Measurements from ENCODE around the gene TEDDM1. TPM values are rescaled to one million over a fixed set of nuclear protein-coding genes. Genes with fewer than 3 reads are reported as not detected.
"Not testable (repeated sequence)": the region's sequence is repeated elsewhere in the genome, so short reads cannot be mapped to it uniquely, and the experiment has no call there.

The TEDDM1 gene
- total RNA-seq, 4 donors from 2014 or later: not detected

DNA sequence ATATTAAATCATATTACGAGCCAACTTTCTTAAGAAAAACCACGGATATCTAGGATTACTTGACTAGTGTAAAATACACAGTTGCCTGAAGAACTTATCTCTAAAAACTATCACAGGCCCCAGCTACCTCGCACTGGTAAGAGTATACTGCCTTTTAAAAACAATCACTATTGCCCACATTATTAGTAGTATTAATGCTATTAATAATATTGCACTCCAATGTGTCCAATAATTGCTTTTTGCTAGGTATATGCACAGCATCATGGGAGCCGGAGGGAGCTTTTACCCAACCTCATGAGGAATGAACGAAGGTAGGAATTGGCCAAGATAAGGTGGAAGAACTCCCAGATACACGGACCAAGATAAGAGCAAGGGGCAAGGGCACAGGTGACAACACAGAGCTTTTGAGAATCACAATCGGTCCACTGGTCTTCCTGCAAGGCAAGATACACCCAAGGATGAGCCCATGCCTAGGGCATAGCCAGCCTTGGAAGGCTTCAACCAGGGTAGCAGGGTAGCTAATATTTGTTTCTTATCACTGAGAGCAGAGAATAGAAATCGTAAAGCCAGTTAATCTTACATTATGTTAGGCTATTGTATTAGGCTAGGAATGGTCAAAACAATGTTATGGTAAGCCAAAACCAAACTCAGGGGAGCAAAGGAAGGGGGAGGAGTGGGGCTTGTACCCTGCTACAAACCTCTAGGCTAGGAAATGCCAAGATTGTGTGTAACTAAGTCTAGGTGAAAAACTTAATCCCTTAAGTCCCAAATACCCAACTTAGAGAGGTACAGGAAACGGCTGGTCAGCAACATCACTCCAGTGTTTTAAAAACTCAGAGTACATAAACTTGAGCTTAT, 18.3 kb downstream of the TEDDM1 start:
- Histone ChIP-seq H3K27ac (no peak overlapping the region), H3K4me3 (no peak overlapping the region), H3K4me1 (no peaks in the 10 kb centered on the region), H3K9me3 (no peaks in the 10 kb centered on the region), H3K36me3 (no peaks in the 10 kb centered on the region), H3K27me3 (no peaks in the 10 kb centered on the region)
- TF ChIP-seq CTCF (IDR thresholded peaks at IDR 0.05): no peak
- TF ChIP-seq POLR2A (IDR thresholded peaks at IDR 0.05): no peak
- intact Hi-C loops (cut with DNase I; ENCODE audit: low total_unique reads): no loop called here
- DNase-seq: no peak

- H3K4me1 ChIP-seq: no peaks in the 10 kb centered on the region
- no peak overlapping the region for H3K4me3 ChIP-seq
- no peaks in the 10 kb centered on the region for H3K9me3 ChIP-seq
- H3K27ac ChIP-seq: no peak overlapping the region
- DNase-seq: no peak
- TF ChIP-seq POLR2A (IDR thresholded peaks at IDR 0.05): no peak
- TF ChIP-seq CTCF (IDR thresholded peaks at IDR 0.05): no peak
- H3K27me3 ChIP-seq: no peaks in the 10 kb centered on the region
- intact Hi-C loops (cut with DNase I; ENCODE audit: low total_unique reads): no loop called here
- no peaks in the 10 kb centered on the region for H3K36me3 ChIP-seq
Observed at GRCh38 chr1:182380199-182380598, 20.3 kb downstream of the TEDDM1 start.

GRCh38 chr1:182379781-182380180, 20.7 kb downstream of the TEDDM1 start:
- H3K9me3 ChIP-seq; DNase-seq; H3K4me1 ChIP-seq; intact Hi-C loops (cut with DNase I; ENCODE audit: low total_unique reads); H3K36me3 ChIP-seq; H3K27me3 ChIP-seq; H3K27ac ChIP-seq; H3K4me3 ChIP-seq: not testable (repeated sequence)

DNA sequence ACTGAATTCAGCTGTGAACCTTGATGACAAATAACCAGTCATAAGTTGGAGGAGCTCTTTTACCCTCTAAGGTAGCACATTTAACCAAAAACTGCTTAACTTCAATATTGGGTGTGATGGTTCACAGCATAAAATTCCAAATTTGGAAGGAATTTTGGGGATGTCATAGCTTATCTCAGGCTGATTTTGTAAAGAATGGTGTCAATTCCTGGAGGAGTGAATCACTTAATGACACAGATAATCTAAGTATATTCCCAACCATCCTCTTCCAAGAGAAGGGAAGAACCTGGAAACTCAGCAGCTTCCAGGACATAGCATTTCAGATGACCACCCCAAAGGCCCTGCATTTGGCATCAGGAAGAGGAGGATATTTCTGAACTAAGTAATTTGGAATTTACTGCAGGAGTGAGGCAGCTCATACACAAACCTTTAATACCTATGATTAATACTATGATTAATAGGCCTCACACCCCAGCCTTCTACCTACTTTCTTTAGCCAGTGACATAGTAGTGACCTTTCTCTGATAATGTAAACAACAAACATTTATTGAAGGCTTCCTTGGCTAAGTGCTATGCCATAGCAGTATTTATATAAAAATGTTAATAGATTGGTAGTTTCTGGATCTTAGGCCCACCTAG, 23.4 kb downstream of the TEDDM1 start:
- intact Hi-C loops (cut with DNase I; ENCODE audit: low total_unique reads): no loop called here
- Histone ChIP-seq H3K9me3 (no peaks in the 10 kb centered on the region), H3K27ac (peak overlapping the region in 1 of 2 donors; percentile 4)

DNA sequence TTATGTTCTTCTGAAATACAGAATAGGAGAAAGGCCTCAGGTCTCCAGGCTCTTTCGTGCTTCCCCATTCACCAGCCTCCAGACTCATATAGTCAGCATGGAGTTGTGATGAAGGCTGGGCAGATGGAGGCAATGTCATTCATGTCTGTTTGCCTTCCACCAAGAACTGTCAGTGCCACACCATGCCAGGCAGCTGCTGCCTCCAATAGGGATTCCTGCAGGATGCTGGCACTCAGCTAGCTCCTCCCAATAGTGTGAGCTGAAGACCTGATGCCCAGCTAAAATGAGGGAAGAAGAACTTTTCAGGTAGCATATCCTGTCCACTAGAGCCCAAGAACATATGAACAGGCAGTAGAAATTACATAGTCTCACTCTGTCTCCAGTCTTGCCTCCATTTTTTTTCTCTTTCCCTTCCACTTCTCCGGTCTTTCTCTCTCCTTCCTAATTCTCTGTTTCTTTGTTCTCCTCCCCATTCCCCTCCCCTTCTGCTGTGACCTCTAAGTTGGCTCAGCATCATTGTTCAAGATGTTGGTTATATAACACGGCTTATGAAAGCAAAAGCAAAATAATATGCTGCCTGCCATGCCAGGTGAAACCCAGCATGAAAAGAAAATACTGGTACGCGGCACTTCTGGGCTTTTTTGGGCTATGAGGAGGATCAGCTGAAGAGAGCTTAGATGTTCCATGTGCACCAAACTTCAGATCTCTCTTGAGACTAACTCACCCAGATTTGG, 26.2 kb downstream of the TEDDM1 start:
- intact Hi-C loops (cut with DNase I; ENCODE audit: low total_unique reads): no loop called here
- H3K4me1 ChIP-seq: no peaks in the 10 kb centered on the region
- H3K27me3 ChIP-seq: no peaks in the 10 kb centered on the region
- no peaks in the 10 kb centered on the region for H3K36me3 ChIP-seq
- H3K9me3 ChIP-seq: no peaks in the 10 kb centered on the region
- H3K4me3 ChIP-seq: no peak overlapping the region
- DNase-seq: no peak
- TF ChIP-seq POLR2A (IDR thresholded peaks at IDR 0.05) (no peak), CTCF (IDR thresholded peaks at IDR 0.05) (no peak)
- no peak overlapping the region for H3K27ac ChIP-seq

More for the DNA sequence above, 23.4 kb downstream of the TEDDM1 start:
- no peaks in the 10 kb centered on the region for H3K4me1 ChIP-seq
- no peaks in the 10 kb centered on the region for H3K27me3 ChIP-seq
- H3K4me3 ChIP-seq: no peak overlapping the region
- DNase-seq: no peak
- TF ChIP-seq CTCF (IDR thresholded peaks at IDR 0.05): no peak
- TF ChIP-seq POLR2A (IDR thresholded peaks at IDR 0.05): no peak
- H3K36me3 ChIP-seq: no peaks in the 10 kb centered on the region
